Tibial artery (tissue), 4 donors: ENCODE measurements around the gene ELP4.
"Not testable (repeated sequence)": the region's sequence is repeated elsewhere in the genome, so short reads cannot be mapped to it uniquely, and the experiment has no call there.

ENCODE experiments used
- DNase-seq, 2 donors: peaks; one replicate each; pipeline ENCODE4 v3.0.0-alpha.2; 2019
- H3K27ac ChIP-seq, 2 donors: fragments of 200-600 bp; sonication (generic) in 1 of 2; 1 replicate in 1 of 2; 2 replicates in 1 of 2; pipeline ENCODE4 v1.5.1; 2018 to 2019; ENCODE audit warnings: mild to moderate bottlenecking in 1 of 2
- H3K27me3 ChIP-seq, 2 donors: fragments of 200-600 bp; sonication (generic) in 1 of 2; one replicate each; pipeline versions ENCODE4 v1.5.1 to v1.6.0; 2016 to 2019
- H3K36me3 ChIP-seq, 3 donors: fragments of 200-600 bp; sonication (generic) in 2 of 3; one replicate each; pipeline ENCODE4 v1.5.1; 2016 to 2019; ENCODE audit warnings: mild to moderate bottlenecking in 2 of 3
- H3K4me1 ChIP-seq, 4 donors: fragments of 200-600 bp; sonication (generic) in 2 of 4; 1 replicate in 3 of 4; 2 replicates in 1 of 4; pipeline ENCODE4 v1.5.1; 2016 to 2019
- H3K4me3 ChIP-seq, 2 donors: fragments of 200-600 bp; sonication (generic) in 1 of 2; 1 replicate in 1 of 2; 2 replicates in 1 of 2; pipeline ENCODE4 v1.5.1; 2018 to 2019; ENCODE audit warnings: mild to moderate bottlenecking in 2 of 2
- H3K9me3 ChIP-seq, 3 donors: fragments of 200-600 bp; sonication (generic) in 1 of 3; one replicate each; pipeline ENCODE4 v1.5.1; 2016 to 2019
- intact Hi-C: fragments of 100-400 bp; cut with DNase I; formaldehyde crosslinking; loops from one replicate; pipeline ENCODE4 v1.15.0; 2023; ENCODE audit warnings: low total_unique reads
- TF ChIP-seq, protein P1 (sequence below), 2 experiments: fragments of 200-600 bp in 1 of 2; fragments of 450-650 bp in 1 of 2; IDR thresholded peaks; one replicate each; pipeline ENCODE4 v1.5.1; 2017 to 2019; ENCODE audit warnings: antibody characterized with exemption in 2 of 2, mild to moderate bottlenecking in 1 of 2, moderate library complexity in 1 of 2

Gene ELP4

DNA sequence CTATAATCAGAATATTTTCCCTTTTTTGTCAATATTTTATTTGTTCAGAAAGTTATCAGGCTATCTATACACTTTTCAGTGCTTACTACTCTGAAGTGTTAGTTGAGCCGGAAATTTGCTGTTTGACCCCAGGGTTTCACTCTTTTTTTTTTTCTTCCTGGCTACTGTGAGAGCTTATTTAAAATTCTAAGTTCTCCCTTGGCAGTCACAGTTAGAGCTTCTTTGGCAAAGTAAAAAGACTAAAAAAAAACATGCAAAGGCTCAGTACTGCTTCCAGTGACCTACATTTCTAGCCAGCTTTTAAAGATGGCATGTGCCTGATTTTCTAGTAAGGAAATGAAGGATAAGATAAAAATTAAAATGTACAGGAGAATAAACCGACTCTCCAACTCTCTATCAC lies 48.4 kb downstream of the ELP4 start:
- peaks cover 0 to 13% (median 6%) of the 10 kb centered on the region in 4 donors for H3K4me1 ChIP-seq
- H3K36me3 ChIP-seq: no peaks in the 10 kb centered on the region
- TF ChIP-seq, protein P1, sequence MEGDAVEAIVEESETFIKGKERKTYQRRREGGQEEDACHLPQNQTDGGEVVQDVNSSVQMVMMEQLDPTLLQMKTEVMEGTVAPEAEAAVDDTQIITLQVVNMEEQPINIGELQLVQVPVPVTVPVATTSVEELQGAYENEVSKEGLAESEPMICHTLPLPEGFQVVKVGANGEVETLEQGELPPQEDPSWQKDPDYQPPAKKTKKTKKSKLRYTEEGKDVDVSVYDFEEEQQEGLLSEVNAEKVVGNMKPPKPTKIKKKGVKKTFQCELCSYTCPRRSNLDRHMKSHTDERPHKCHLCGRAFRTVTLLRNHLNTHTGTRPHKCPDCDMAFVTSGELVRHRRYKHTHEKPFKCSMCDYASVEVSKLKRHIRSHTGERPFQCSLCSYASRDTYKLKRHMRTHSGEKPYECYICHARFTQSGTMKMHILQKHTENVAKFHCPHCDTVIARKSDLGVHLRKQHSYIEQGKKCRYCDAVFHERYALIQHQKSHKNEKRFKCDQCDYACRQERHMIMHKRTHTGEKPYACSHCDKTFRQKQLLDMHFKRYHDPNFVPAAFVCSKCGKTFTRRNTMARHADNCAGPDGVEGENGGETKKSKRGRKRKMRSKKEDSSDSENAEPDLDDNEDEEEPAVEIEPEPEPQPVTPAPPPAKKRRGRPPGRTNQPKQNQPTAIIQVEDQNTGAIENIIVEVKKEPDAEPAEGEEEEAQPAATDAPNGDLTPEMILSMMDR (IDR thresholded peaks at IDR 0.05): no peak
- intact Hi-C loops: no loop called here
- no peak overlapping the region for H3K27ac ChIP-seq
- no peak for DNase-seq
- no peaks in the 10 kb centered on the region for H3K27me3 ChIP-seq
- H3K9me3 ChIP-seq: no peaks in the 10 kb centered on the region
- H3K4me3 ChIP-seq: no peak overlapping the region

DNA sequence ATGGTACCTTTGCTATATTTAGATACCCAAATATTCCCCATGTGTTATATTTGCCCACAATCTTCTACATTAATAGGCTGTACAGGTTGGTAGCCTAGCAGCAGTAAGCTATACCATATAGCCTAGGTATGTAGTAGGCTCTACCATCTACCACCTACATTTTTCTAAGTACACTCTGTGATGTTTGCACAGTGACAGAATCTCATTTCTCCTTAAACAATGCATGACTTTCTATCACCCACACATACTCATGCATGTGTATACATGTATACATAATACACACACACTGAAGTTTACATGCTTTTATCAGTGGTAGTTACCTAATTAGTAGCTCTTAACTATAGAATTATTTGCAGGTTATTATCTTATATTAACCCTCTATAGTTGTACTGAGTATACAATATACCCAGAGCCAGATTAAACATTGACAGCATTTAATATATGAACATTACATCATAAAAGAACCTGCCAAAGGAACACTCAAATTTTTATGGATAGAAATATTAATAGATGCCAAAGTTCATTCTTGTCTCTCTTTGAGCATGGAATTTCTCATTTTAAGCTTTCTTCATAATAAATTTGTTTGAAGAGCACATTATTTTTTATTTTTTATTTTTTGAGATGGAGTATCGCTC lies 51.4 kb downstream of the ELP4 start:
- Histone ChIP-seq H3K4me1 (peaks cover 0 to 13% (median 6%) of the 10 kb centered on the region in 4 donors), H3K36me3 (no peaks in the 10 kb centered on the region), H3K4me3 (no peak overlapping the region), H3K27me3 (no peaks in the 10 kb centered on the region), H3K9me3 (peaks cover 0 to 4% (median 0%) of the 10 kb centered on the region in 3 donors), H3K27ac (no peak overlapping the region)
- TF ChIP-seq, protein P1 (IDR thresholded peaks at IDR 0.05): no peak
- intact Hi-C loops: no loop called here
- DNase-seq: no peak

DNA sequence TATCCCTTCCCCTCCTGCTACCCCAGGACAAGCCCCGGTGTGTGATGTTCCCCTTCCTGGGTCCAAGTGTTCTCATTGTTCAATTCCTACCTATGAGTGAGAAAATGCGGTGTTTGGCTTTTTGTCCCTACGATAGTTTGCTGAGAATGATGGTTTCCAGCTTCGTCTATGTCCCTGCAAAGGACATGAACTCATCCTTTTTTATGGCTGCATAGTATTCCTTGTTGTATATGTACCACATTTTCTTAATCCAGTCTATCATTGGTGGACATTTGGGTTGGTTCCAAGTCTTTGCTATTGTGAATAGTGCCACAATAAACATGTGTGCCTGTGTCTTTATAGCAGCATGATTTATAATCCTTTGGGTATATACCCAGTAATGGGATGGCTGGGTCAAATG lies 55.0 kb downstream of the ELP4 start:
- H3K4me3 ChIP-seq, H3K27ac ChIP-seq, H3K4me1 ChIP-seq, DNase-seq, H3K9me3 ChIP-seq, intact Hi-C loops, H3K27me3 ChIP-seq, H3K36me3 ChIP-seq: not testable (repeated sequence)

DNA sequence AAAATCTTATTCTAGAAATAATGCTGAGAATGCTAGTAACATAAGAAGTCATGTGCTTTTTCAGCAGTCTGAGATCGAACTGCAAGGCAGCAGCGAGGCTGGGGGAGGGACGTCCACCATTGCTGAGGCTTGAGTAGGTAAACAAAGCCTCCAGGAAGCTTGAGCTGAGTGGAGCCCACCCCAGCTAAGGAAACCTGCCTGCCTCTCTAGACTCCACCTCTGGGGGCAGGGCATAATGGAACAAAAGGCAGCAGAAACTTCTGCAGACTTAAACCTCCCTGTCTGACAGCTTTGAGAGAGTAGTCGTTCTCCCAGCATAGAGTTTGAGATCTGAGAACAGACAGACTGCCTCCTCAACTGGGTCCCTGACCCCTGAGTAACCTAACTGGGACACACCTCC lies 64.6 kb downstream of the ELP4 start:
- H3K36me3 ChIP-seq, H3K4me1 ChIP-seq, H3K4me3 ChIP-seq, DNase-seq, H3K9me3 ChIP-seq, H3K27ac ChIP-seq, intact Hi-C loops, H3K27me3 ChIP-seq: not testable (repeated sequence)

- H3K4me1 ChIP-seq, H3K9me3 ChIP-seq, DNase-seq, H3K27ac ChIP-seq, H3K4me3 ChIP-seq, H3K36me3 ChIP-seq, intact Hi-C loops, H3K27me3 ChIP-seq: not testable (repeated sequence)
Observed at GRCh38 chr11:31575764-31576163, 66.2 kb downstream of the ELP4 start.

DNA sequence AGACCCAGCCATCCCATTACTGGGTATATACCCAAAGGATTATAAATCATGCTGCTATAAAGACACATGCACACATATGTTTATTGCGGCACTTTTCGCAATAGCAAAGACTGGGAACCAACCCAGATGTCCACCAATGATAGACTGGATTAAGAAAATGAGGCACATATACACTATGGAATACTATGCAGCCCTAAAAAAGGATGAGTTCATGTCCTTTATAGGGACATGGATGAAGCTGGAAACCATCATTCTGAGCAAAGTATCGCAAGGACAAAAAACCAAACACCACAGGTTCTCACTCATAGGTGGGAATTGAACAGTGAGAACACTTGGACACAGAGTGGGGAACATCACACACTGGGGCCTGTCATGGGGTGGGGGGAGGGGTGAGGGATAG lies 69.8 kb downstream of the ELP4 start:
- H3K9me3 ChIP-seq, H3K4me3 ChIP-seq, H3K27me3 ChIP-seq, DNase-seq, H3K4me1 ChIP-seq, H3K27ac ChIP-seq, H3K36me3 ChIP-seq, intact Hi-C loops: not testable (repeated sequence)

- H3K4me3 ChIP-seq: no peak overlapping the region
- DNase-seq: no peak
- TF ChIP-seq, protein P1 (IDR thresholded peaks at IDR 0.05): no peak
- no peaks in the 10 kb centered on the region for H3K36me3 ChIP-seq
- H3K27ac ChIP-seq: no peak overlapping the region
- H3K4me1 ChIP-seq: no peaks in the 10 kb centered on the region
- no peaks in the 10 kb centered on the region for H3K27me3 ChIP-seq
- peaks cover 0 to 8% (median 0%) of the 10 kb centered on the region in 3 donors for H3K9me3 ChIP-seq
- intact Hi-C loops: no loop called here
Observed at GRCh38 chr11:31582697-31583096, 73.1 kb downstream of the ELP4 start.

- intact Hi-C loops: no loop called here
- Histone ChIP-seq H3K4me1 (no peaks in the 10 kb centered on the region), H3K27ac (no peak overlapping the region), H3K36me3 (no peaks in the 10 kb centered on the region), H3K27me3 (no peaks in the 10 kb centered on the region), H3K9me3 (no peaks in the 10 kb centered on the region), H3K4me3 (no peak overlapping the region)
- DNase-seq: no peak
- TF ChIP-seq, protein P1 (IDR thresholded peaks at IDR 0.05): no peak
Observed at GRCh38 chr11:31598454-31598853, 88.9 kb downstream of the ELP4 start.
